H9 (cell line): Measurements from ENCODE around the gene HS2ST1. TPM values are rescaled to one million over a fixed set of nuclear protein-coding genes. Genes with fewer than 3 reads are reported as not detected.

Source experiments
- DNase-seq: peaks from one replicate; pipeline ENCODE4 v3.0.0-alpha.2; 2017
- H2AFZ ChIP-seq: one replicate; pipeline ENCODE4 v1.6.1; 2013; ENCODE audit warnings: mild to moderate bottlenecking, low read length, control low read depth, moderate library complexity
- H2AK5ac ChIP-seq: 2 replicates; pipeline ENCODE4 v1.6.1; 2013; ENCODE audit warnings: low read length, control low read depth, mixed read lengths; ENCODE audit not compliant: insufficient read length
- H2BK120ac ChIP-seq: one replicate; pipeline ENCODE4 v1.6.1; 2013; ENCODE audit warnings: low read depth, mild to moderate bottlenecking, low read length, control low read depth, inconsistent platforms; ENCODE audit not compliant: poor library complexity, severe bottlenecking
- H2BK12ac ChIP-seq: 2 replicates; pipeline ENCODE4 v1.6.1; 2013; ENCODE audit warnings: low read length, control low read depth, mixed read lengths, low read depth; ENCODE audit not compliant: insufficient read length
- H2BK15ac ChIP-seq: 2 replicates; pipeline ENCODE4 v1.6.1; 2013; ENCODE audit warnings: low read depth, low read length, control low read depth
- H2BK20ac ChIP-seq: one replicate; pipeline ENCODE4 v1.6.1; 2013; ENCODE audit warnings: low read depth, mild to moderate bottlenecking, low read length, control low read depth, inconsistent platforms; ENCODE audit not compliant: poor library complexity, severe bottlenecking
- H2BK5ac ChIP-seq: 2 replicates; pipeline ENCODE4 v1.6.1; 2013; ENCODE audit warnings: low read length, control low read depth, mixed read lengths; ENCODE audit not compliant: insufficient read length
- H3K14ac ChIP-seq: 2 replicates; pipeline ENCODE4 v1.6.1; 2013; ENCODE audit warnings: low read length, control low read depth; ENCODE audit not compliant: insufficient read depth
- H3K18ac ChIP-seq: 2 replicates; pipeline ENCODE4 v1.6.1; 2013; ENCODE audit warnings: low read depth, mild to moderate bottlenecking, mixed read lengths, low read length, control low read depth; ENCODE audit not compliant: insufficient read length
- H3K23ac ChIP-seq: 2 replicates; pipeline ENCODE4 v1.6.1; 2013; ENCODE audit warnings: low read length, control low read depth, mixed read lengths, low read depth; ENCODE audit not compliant: insufficient read length
- H3K23me2 ChIP-seq: 2 replicates; pipeline ENCODE4 v1.6.1; 2013; ENCODE audit warnings: low read depth, mild to moderate bottlenecking, mixed read lengths, low read length, control low read depth; ENCODE audit not compliant: insufficient read length, poor library complexity, severe bottlenecking
- H3K27ac ChIP-seq: 2 replicates; pipeline ENCODE4 v1.5.1; 2013; ENCODE audit warnings: low read length, control low read depth, mixed read lengths, low read depth; ENCODE audit not compliant: insufficient read length
- H3K27me3 ChIP-seq: 2 replicates; pipeline ENCODE4 v1.6.1; 2013; ENCODE audit warnings: low read length, control low read depth, inconsistent platforms; ENCODE audit not compliant: insufficient read depth
- H3K4ac ChIP-seq: 2 replicates; pipeline ENCODE4 v1.6.1; 2013; ENCODE audit warnings: low read depth, mild to moderate bottlenecking, control low read depth, inconsistent platforms, low read length, moderate library complexity
- H3K4me1 ChIP-seq: 2 replicates; pipeline ENCODE4 v1.6.1; 2013; ENCODE audit warnings: low read length, control low read depth, inconsistent platforms; ENCODE audit not compliant: insufficient read depth
- H3K4me2 ChIP-seq: 2 replicates; pipeline ENCODE4 v1.6.1; 2013; ENCODE audit warnings: low read length, control low read depth, mixed read lengths; ENCODE audit not compliant: insufficient read length, insufficient read depth
- H3K56ac ChIP-seq: 2 replicates; pipeline ENCODE4 v1.6.1; 2013; ENCODE audit warnings: low read depth, mild to moderate bottlenecking, mixed read lengths, low read length, control low read depth; ENCODE audit not compliant: insufficient read length
- H3K79me1 ChIP-seq: 2 replicates; pipeline ENCODE4 v1.6.1; 2013; ENCODE audit warnings: low read depth, mild to moderate bottlenecking, moderate library complexity, low read length, control low read depth, inconsistent platforms; ENCODE audit not compliant: insufficient read depth, poor library complexity, severe bottlenecking
- H3K79me2 ChIP-seq: 2 replicates; pipeline ENCODE4 v1.6.1; 2013; ENCODE audit warnings: low read length, control low read depth, inconsistent platforms; ENCODE audit not compliant: insufficient read depth
- H3K9ac ChIP-seq: 2 replicates; pipeline ENCODE4 v1.6.1; 2013; ENCODE audit warnings: low read length, control low read depth, mixed read lengths; ENCODE audit not compliant: insufficient read length; ENCODE audit errors: extremely low read depth
- H3K9me3 ChIP-seq: one replicate; pipeline ENCODE4 v1.6.1; 2013; ENCODE audit warnings: low read depth, low read length, inconsistent platforms; ENCODE audit not compliant: control insufficient read depth
- H3T11ph ChIP-seq: one replicate; pipeline ENCODE4 v1.6.1; 2013; ENCODE audit warnings: mild to moderate bottlenecking, low read length, control low read depth, inconsistent platforms
- H4K20me1 ChIP-seq: one replicate; pipeline ENCODE4 v1.6.1; 2013; ENCODE audit not compliant: control insufficient read depth, insufficient read length, insufficient read depth
- H4K5ac ChIP-seq: 2 replicates; pipeline ENCODE4 v1.6.1; 2013; ENCODE audit warnings: low read depth, mild to moderate bottlenecking, mixed read lengths, low read length, control low read depth; ENCODE audit not compliant: insufficient read length
- H4K8ac ChIP-seq: replicated peaks from 2 replicates; pipeline ENCODE4 v1.6.1; 2013; ENCODE audit warnings: low read length, control low read depth, mixed read lengths, low read depth; ENCODE audit not compliant: insufficient read length
- H4K91ac ChIP-seq: 2 replicates; pipeline ENCODE4 v1.6.1; 2013; ENCODE audit warnings: low read depth, mild to moderate bottlenecking, moderate library complexity, mixed read lengths, low read length, control low read depth; ENCODE audit not compliant: insufficient read length
- H3K27ac Mint-ChIP-seq, 3 experiments: 2 replicates in 2 of 3; 3 replicates in 1 of 3; pipeline ENCODE4 v1.8.0; 2020 to 2021; ENCODE audit warnings: mixed read lengths in 3 of 3, mild to moderate bottlenecking in 1 of 3, moderate library complexity in 1 of 3
- H3K27me3 Mint-ChIP-seq: 2 replicates; pipeline ENCODE4 v1.8.0; 2021; ENCODE audit warnings: low read depth, mild to moderate bottlenecking, moderate library complexity, mixed read lengths
- H3K36me3 Mint-ChIP-seq, 3 experiments: 2 replicates in 2 of 3; 3 replicates in 1 of 3; pipeline ENCODE4 v1.8.0; 2020 to 2021; ENCODE audit warnings: low read depth in 3 of 3, mixed read lengths in 3 of 3; ENCODE audit not compliant: insufficient read depth in 1 of 3
- H3K4me1 Mint-ChIP-seq, 2 experiments: 2 replicates each; pipeline ENCODE4 v1.8.0; 2020; ENCODE audit warnings: mixed read lengths in 2 of 2
- H3K4me3 Mint-ChIP-seq, 2 experiments: 2 replicates in 1 of 2; 3 replicates in 1 of 2; pipeline ENCODE4 v1.8.0; 2020 to 2021; ENCODE audit warnings: mild to moderate bottlenecking in 2 of 2, mixed read lengths in 2 of 2, moderate library complexity in 1 of 2
- H3K9me3 Mint-ChIP-seq, 2 experiments: 2 replicates in 1 of 2; 3 replicates in 1 of 2; pipeline ENCODE4 v1.8.0; 2020; ENCODE audit warnings: mild to moderate bottlenecking in 2 of 2, mixed read lengths in 2 of 2, moderate library complexity in 1 of 2
- CTCF ChIP-seq: fragments of 200-600 bp; sonication (generic); conservative IDR thresholded peaks from 3 replicates; pipeline ENCODE4 v1.8.0; 2021; ENCODE audit warnings: antibody characterized with exemption, mild to moderate bottlenecking
- WGBS: extraction: QIAGEN DNeasy Blood & Tissue Kit; methylation state at CpG from one replicate; pipeline ENCODE4 v1.1.7; 2013; ENCODE audit warnings: missing lambda C conversion rate, low lambda C conversion rate, mixed read lengths; ENCODE audit not compliant: insufficient read length; ENCODE audit errors: extremely low coverage; 5-methylcytosine and 5-hydroxymethylcytosine counted together
- total RNA-seq: library from RNA; stranded (reverse); gene quantifications from 2 replicates; pipeline ENCODE4 v1.2.1, GENCODE V29; 2021

Gene HS2ST1
- total RNA-seq, 1 experiment from 2014 or later: 20.1 TPM

- Histone ChIP-seq H3K18ac (no peak overlapping the region), H2AK5ac (no peak overlapping the region), H3K27me3 (no peaks in the 10 kb centered on the region; the same call in 1 of the 2 replicates), H4K5ac (no peak overlapping the region), H3K56ac (no peak overlapping the region), H3K23me2 (no peaks in the 10 kb centered on the region), H3K4me1 (no peaks in the 10 kb centered on the region), H4K91ac (no peak overlapping the region), H3K9me3 (no peaks in the 10 kb centered on the region), H3T11ph (no peak overlapping the region), H2BK15ac (no peak overlapping the region), H3K14ac (no peak overlapping the region), H4K8ac (no peak overlapping the region), H3K79me1 (no peaks in the 10 kb centered on the region), H2BK5ac (no peak overlapping the region), H2AFZ (no peak overlapping the region), H3K23ac (no peak overlapping the region), H3K79me2 (no peaks in the 10 kb centered on the region; the same call in 1 of the 2 replicates), H2BK12ac (no peak overlapping the region), H4K20me1 (no peaks in the 10 kb centered on the region), H3K9ac (no peak overlapping the region), H2BK20ac (no peak overlapping the region), H3K4me2 (no peak overlapping the region), H2BK120ac (no peak overlapping the region), H3K27ac (no peak overlapping the region), H3K4ac (no peak overlapping the region)
- no peak for TF ChIP-seq CTCF
- H3K4me3 Mint-ChIP-seq: no peak overlapping the region
- H3K4me1 Mint-ChIP-seq: 0 out of 4 replicates have a peak, but pooled peaks cover 0 to 2% of the 10 kb centered on the region in 2 experiments
- H3K36me3 Mint-ChIP-seq: peaks cover 0 to 6% (median 5%) of the 10 kb centered on the region in 3 experiments; a peak in 4 of 7 replicates
- no peaks in the 10 kb centered on the region for H3K27me3 Mint-ChIP-seq
- no peak overlapping the region for H3K27ac Mint-ChIP-seq
- H3K9me3 Mint-ChIP-seq: peaks cover 2 to 4% of the 10 kb centered on the region in 2 experiments; a peak in 2 of 5 replicates
- no CpG with 5 or more reads among the region's 1 CpG for WGBS
- no peak for DNase-seq
Observed at GRCh38 chr1:87052961-87053360, 138.5 kb downstream of the HS2ST1 start.
